WTC11 (cell line): ENCODE data around the gene ATP2B2. TPM values are rescaled to one million over a fixed set of nuclear protein-coding genes. Genes with fewer than 3 reads are reported as not detected.

Experiments
- ATAC-seq: fragments of 200-7000 bp; cut with Tn5 transposase; 2 replicates; pipeline ENCODE4 v1.10.0; 2021; ENCODE audit warnings: mild to moderate bottlenecking, moderate library complexity
- CTCF ChIA-PET: fragments of 300-600 bp; sonication (Branson Sonifier 250); formaldehyde crosslinking; loops from one replicate; lab custom pipeline; 2021; ENCODE audit warnings: antibody characterized with exemption; lab: Charles Lee
- POLR2A ChIA-PET: fragments of 350-600 bp; sonication (Branson Sonifier 250); formaldehyde crosslinking; loops from one replicate; lab custom pipeline; 2021; ENCODE audit warnings: antibody characterized with exemption; lab: Charles Lee
- DNase-seq: peaks from one replicate; pipeline ENCODE4 v3.0.0; 2021; ENCODE audit warnings: low spot score
- H3K27ac Mint-ChIP-seq: 2 replicates; pipeline ENCODE4 v1.8.0; 2021; ENCODE audit warnings: mixed read lengths
- H3K27me3 Mint-ChIP-seq: 2 replicates; pipeline ENCODE4 v1.8.0; 2021; ENCODE audit warnings: low read depth, mild to moderate bottlenecking, moderate library complexity, mixed read lengths
- H3K36me3 Mint-ChIP-seq: 2 replicates; pipeline ENCODE4 v1.8.0; 2021; ENCODE audit warnings: mixed read lengths
- H3K4me1 Mint-ChIP-seq: 2 replicates; pipeline ENCODE4 v1.8.0; 2022; ENCODE audit warnings: mixed read lengths
- H3K4me3 Mint-ChIP-seq: 2 replicates; pipeline ENCODE4 v1.8.0; 2021; ENCODE audit warnings: mild to moderate bottlenecking, moderate library complexity, mixed read lengths
- H3K9me3 Mint-ChIP-seq: 2 replicates; pipeline ENCODE4 v1.8.0; 2021; ENCODE audit warnings: mixed read lengths
- ATF1 ChIP-seq: sonication (generic); formaldehyde crosslinking; IDR thresholded peaks from 2 replicates; pipeline ENCODE4 v1.8.1; 2023; ENCODE audit warnings: mild to moderate bottlenecking, moderate library complexity, missing genetic modification reagents
- E2F5 ChIP-seq: sonication (generic); formaldehyde crosslinking; IDR thresholded peaks from 2 replicates; pipeline ENCODE4 v1.8.1; 2022; ENCODE audit warnings: mild to moderate bottlenecking, moderate library complexity, missing genetic modification reagents
- ERG ChIP-seq: fragments of 250-450 bp; sonication (Bioruptor Pico); IDR thresholded peaks from 2 replicates; pipeline ENCODE4 v1.8.0; 2021; ENCODE audit warnings: mild to moderate bottlenecking
- FOXK1 ChIP-seq: sonication (generic); formaldehyde crosslinking; IDR thresholded peaks from 2 replicates; pipeline ENCODE4 v1.8.0; 2022; ENCODE audit warnings: mild to moderate bottlenecking, moderate library complexity, missing genetic modification reagents
- FOXP1 ChIP-seq: sonication (generic); formaldehyde crosslinking; IDR thresholded peaks from 2 replicates; pipeline ENCODE4 v1.8.0; 2022; ENCODE audit warnings: missing genetic modification reagents, mild to moderate bottlenecking, moderate library complexity, borderline replicate concordance
- MXD4 ChIP-seq: fragments of 250-450 bp; sonication (Bioruptor Pico); IDR thresholded peaks from 2 replicates; pipeline ENCODE4 v1.8.0; 2021; ENCODE audit warnings: mild to moderate bottlenecking, moderate library complexity, borderline replicate concordance
- NFATC4 ChIP-seq: fragments of 250-450 bp; sonication (Bioruptor Pico); IDR thresholded peaks from 2 replicates; pipeline ENCODE4 v1.9.0; 2021; ENCODE audit warnings: mild to moderate bottlenecking
- RORB ChIP-seq: fragments of 250-450 bp; sonication (Bioruptor Pico); IDR thresholded peaks from 2 replicates; pipeline ENCODE4 v1.9.0; 2021; ENCODE audit warnings: mild to moderate bottlenecking
- TEAD4 ChIP-seq: sonication (generic); formaldehyde crosslinking; IDR thresholded peaks from 2 replicates; pipeline ENCODE4 v1.8.0; 2022; ENCODE audit warnings: mild to moderate bottlenecking, missing genetic modification reagents
- ZNF138 ChIP-seq: sonication (generic); formaldehyde crosslinking; conservative IDR thresholded peaks from 2 replicates; pipeline ENCODE4 v1.8.1; 2022; ENCODE audit warnings: mild to moderate bottlenecking, moderate library complexity, missing genetic modification reagents
- ZNF423 ChIP-seq: fragments of 250-450 bp; sonication (Bioruptor Pico); IDR thresholded peaks from 2 replicates; pipeline ENCODE4 v2.1.2; 2022; ENCODE audit warnings: mild to moderate bottlenecking, moderate library complexity
- ZNF532 ChIP-seq: fragments of 250-450 bp; sonication (Bioruptor Pico); IDR thresholded peaks from 2 replicates; pipeline ENCODE4 v1.9.0; 2021; ENCODE audit warnings: mild to moderate bottlenecking, borderline replicate concordance
- ZNF671 ChIP-seq: fragments of 250-450 bp; sonication (Bioruptor Pico); IDR thresholded peaks from 2 replicates; pipeline ENCODE4 v1.8.0; 2021; ENCODE audit warnings: mild to moderate bottlenecking
- total RNA-seq: library from RNA; stranded (reverse); gene quantifications from 3 replicates; pipeline ENCODE4 v1.2.3, GENCODE V29; 2021
- TF ChIP-seq, protein P1 (sequence below): sonication (generic); formaldehyde crosslinking; conservative IDR thresholded peaks from 2 replicates; pipeline ENCODE4 v1.8.1; 2023; ENCODE audit warnings: mild to moderate bottlenecking, low read depth, missing genetic modification reagents, moderate library complexity
- TF ChIP-seq, protein P2 (sequence below): sonication (generic); formaldehyde crosslinking; conservative IDR thresholded peaks from 2 replicates; pipeline ENCODE4 v1.8.1; 2022; ENCODE audit warnings: mild to moderate bottlenecking, missing genetic modification reagents
- TF ChIP-seq, protein P3 (sequence below): sonication (generic); formaldehyde crosslinking; IDR thresholded peaks from 2 replicates; pipeline ENCODE4 v1.8.0; 2022; ENCODE audit warnings: mild to moderate bottlenecking, missing genetic modification reagents

The ATP2B2 gene
- total RNA-seq, 1 experiment from 2014 or later, result 0.48 TPM

GRCh38 chr3:10529809-10530208 lies 24.4 kb upstream of the ATP2B2 start:
- CTCF ChIA-PET, result interaction anchor here (0.7 kb wide), 1 partner anchor 228 kb away, joined by 4 read pairs; no protein-coding TSS in a partner anchor
- TF ChIP-seq ZNF138 (CRISPR knock-in tag) (no peak), ZNF423 (CRISPR knock-in tag) (no peak), MXD4 (CRISPR knock-in tag) (no peak), ZNF671 (CRISPR knock-in tag) (no peak), NFATC4 (CRISPR knock-in tag) (no peak), ATF1 (no peak)
- TF ChIP-seq, protein P1, sequence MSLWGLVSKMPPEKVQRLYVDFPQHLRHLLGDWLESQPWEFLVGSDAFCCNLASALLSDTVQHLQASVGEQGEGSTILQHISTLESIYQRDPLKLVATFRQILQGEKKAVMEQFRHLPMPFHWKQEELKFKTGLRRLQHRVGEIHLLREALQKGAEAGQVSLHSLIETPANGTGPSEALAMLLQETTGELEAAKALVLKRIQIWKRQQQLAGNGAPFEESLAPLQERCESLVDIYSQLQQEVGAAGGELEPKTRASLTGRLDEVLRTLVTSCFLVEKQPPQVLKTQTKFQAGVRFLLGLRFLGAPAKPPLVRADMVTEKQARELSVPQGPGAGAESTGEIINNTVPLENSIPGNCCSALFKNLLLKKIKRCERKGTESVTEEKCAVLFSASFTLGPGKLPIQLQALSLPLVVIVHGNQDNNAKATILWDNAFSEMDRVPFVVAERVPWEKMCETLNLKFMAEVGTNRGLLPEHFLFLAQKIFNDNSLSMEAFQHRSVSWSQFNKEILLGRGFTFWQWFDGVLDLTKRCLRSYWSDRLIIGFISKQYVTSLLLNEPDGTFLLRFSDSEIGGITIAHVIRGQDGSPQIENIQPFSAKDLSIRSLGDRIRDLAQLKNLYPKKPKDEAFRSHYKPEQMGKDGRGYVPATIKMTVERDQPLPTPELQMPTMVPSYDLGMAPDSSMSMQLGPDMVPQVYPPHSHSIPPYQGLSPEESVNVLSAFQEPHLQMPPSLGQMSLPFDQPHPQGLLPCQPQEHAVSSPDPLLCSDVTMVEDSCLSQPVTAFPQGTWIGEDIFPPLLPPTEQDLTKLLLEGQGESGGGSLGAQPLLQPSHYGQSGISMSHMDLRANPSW, result no peak
- TF ChIP-seq, protein P2, sequence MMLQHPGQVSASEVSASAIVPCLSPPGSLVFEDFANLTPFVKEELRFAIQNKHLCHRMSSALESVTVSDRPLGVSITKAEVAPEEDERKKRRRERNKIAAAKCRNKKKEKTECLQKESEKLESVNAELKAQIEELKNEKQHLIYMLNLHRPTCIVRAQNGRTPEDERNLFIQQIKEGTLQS (CRISPR knock-in tag), result no peak
- Mint-ChIP-seq H3K4me3 (no peak overlapping the region), H3K36me3 (no peaks in the 10 kb centered on the region), H3K4me1 (no peaks in the 10 kb centered on the region), H3K27me3 (no peaks in the 10 kb centered on the region), H3K9me3 (no peaks in the 10 kb centered on the region), H3K27ac (no peak overlapping the region)
- DNase-seq (no peak), ATAC-seq (no peak)
- POLR2A ChIA-PET, result interaction anchor here (0.6 kb wide), 1 partner anchor 138 kb away, joined by 3 read pairs; no protein-coding TSS in a partner anchor

DNA sequence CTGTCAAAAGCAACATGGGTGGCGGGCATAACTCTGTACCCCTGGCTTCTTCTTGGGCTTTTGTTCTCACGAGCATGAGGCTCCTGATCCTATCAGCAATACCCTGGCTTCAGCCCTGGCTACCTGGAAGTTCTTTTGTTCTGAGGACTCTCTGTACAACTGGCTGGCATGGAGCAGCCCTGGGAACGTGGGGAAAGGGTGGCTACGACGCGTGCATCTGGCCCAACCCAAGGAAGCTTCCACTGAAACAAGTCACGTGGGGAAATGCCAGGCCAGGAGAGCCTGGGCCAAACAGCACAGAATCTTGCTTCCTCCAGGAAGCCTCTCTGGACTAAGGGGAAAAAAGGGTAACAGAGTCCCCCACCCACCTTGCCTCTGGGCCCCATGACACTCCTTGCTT lies 22.7 kb upstream of the ATP2B2 start:
- no peak for ATAC-seq
- DNase-seq, result no peak
- POLR2A ChIA-PET, result no interaction called here
- TF ChIP-seq ERG (CRISPR knock-in tag) (no peak), FOXP1 (CRISPR knock-in tag) (no peak), ATF1 (no peak), RORB (CRISPR knock-in tag) (no peak), E2F5 (CRISPR knock-in tag) (no peak), ZNF671 (CRISPR knock-in tag) (no peak), FOXK1 (CRISPR knock-in tag) (no peak), TEAD4 (CRISPR knock-in tag) (no peak), MXD4 (CRISPR knock-in tag) (no peak), ZNF532 (no peak)
- TF ChIP-seq, protein P3, sequence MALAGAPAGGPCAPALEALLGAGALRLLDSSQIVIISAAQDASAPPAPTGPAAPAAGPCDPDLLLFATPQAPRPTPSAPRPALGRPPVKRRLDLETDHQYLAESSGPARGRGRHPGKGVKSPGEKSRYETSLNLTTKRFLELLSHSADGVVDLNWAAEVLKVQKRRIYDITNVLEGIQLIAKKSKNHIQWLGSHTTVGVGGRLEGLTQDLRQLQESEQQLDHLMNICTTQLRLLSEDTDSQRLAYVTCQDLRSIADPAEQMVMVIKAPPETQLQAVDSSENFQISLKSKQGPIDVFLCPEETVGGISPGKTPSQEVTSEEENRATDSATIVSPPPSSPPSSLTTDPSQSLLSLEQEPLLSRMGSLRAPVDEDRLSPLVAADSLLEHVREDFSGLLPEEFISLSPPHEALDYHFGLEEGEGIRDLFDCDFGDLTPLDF (CRISPR knock-in tag), result no peak
- TF ChIP-seq, all 79 proteins: peak for 0
- Mint-ChIP-seq H3K4me1 (no peaks in the 10 kb centered on the region), H3K4me3 (no peak overlapping the region), H3K36me3 (no peaks in the 10 kb centered on the region), H3K27ac (no peak overlapping the region), H3K9me3 (no peaks in the 10 kb centered on the region), H3K27me3 (no peaks in the 10 kb centered on the region)
- CTCF ChIA-PET, result no interaction called here
